NCI-H510A treated with DMSO at 0.1 percent for 48 hours (cell line): ENCODE measurements around the gene ACAD9.

Source experiments
- DNase-seq: peaks from one replicate; lab custom pipeline; 2025; lab: John Stamatoyannopoulos, UW

Gene ACAD9

GRCh38 chr3:128935922-128936321, 56.5 kb downstream of the ACAD9 start:
- DNase-seq = no peak

DNA sequence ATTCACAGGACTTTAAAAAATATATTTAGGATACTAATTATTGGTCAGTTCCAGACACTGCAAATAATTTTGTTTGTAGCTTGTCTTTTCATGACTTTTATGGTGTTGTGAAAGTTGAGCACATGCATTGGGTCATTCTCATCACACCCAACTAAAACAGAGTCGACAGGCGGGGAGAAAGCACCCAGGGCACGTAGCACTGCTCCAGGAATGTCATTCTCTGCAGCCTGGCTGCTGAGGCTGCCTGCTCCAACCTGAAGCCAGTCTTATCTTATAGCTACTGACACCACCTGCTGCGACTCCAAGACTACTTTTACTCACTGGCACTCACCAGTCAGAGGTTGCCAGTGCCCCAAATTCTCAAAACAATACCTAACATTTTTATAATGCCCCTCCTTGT, 56.9 kb downstream of the ACAD9 start:
- DNase-seq = no peak

GRCh38 chr3:128940252-128940651, 60.8 kb downstream of the ACAD9 start:
- DNase-seq = no peak

GRCh38 chr3:128942161-128942952, 62.9 kb downstream of the ACAD9 start:
- DNase-seq = no peak

- DNase-seq = no peak
These were observed 65.8 kb downstream of the ACAD9 start for GRCh38 chr3:128945041-128945877.

DNA sequence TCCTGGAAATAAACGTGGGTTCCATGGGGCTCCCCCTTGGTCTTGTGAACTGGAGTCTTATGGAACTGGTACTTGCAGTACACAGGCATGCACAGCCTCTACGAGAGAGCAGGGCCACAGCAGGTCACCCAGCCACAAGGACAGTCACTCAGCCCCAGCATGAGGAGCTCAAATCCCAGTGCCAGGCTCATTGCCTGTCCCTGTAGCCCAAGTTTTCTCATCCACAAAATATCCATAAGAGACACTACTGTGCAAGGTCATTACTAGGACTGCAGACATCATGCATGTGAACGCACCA, 66.4 kb downstream of the ACAD9 start:
- no peak for DNase-seq

GRCh38 chr3:128946411-128946810, 67.0 kb downstream of the ACAD9 start:
- DNase-seq = no peak

GRCh38 chr3:128949158-128949557, 69.7 kb downstream of the ACAD9 start:
- no peak for DNase-seq

- peak; percentile 19 for DNase-seq
These were observed 71.0 kb downstream of the ACAD9 start for GRCh38 chr3:128950223-128950938.

DNA sequence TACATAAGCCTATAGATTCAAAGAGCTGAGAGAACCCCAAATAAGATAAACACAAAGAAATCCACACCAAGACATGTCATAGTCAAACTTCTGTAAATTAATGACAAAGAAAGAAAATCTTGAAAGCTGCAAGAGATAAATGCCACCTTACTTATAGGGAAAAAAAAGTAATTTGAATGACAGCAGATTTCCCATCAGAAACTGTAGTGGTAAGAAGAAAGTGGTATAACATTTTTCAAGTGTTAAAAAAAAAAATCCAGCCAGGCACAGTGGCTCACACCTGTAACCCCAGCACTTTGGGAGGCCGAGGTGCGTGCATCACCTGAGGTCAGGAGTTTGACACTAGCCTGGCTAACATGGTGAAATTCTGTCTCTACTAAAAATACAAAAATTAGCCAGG, 77.0 kb downstream of the ACAD9 start:
- no peak for DNase-seq
